Measurements from ENCODE around the gene CES5A.
"Not testable (repeated sequence)": the region's sequence is repeated elsewhere in the genome, so short reads cannot be mapped to it uniquely, and the experiment has no call there.

Gene CES5A

GRCh38 chr16:55825115-55825728 is 50.0 kb downstream of the CES5A start:
- DNase-seq: no peak

- no peak for DNase-seq
Measured at GRCh38 chr16:55824473-55825000, 50.6 kb downstream of the CES5A start.

GRCh38 chr16:55822280-55822810 is 52.8 kb downstream of the CES5A start:
- no peak for DNase-seq

- no peak for DNase-seq
Measured at GRCh38 chr16:55821210-55821609, 54.0 kb downstream of the CES5A start.

GRCh38 chr16:55820615-55821014 is 54.6 kb downstream of the CES5A start:
- no peak for DNase-seq

- DNase-seq: no peak
Measured at GRCh38 chr16:55817236-55817912, 57.8 kb downstream of the CES5A start.

GRCh38 chr16:55816222-55816621 is 59.0 kb downstream of the CES5A start:
- not testable (repeated sequence) for DNase-seq

GRCh38 chr16:55815320-55815719 is 59.9 kb downstream of the CES5A start:
- DNase-seq: no peak

- DNase-seq: not testable (repeated sequence)
Measured at GRCh38 chr16:55814174-55814573, 61.0 kb downstream of the CES5A start.

GRCh38 chr16:55813730-55814129 is 61.4 kb downstream of the CES5A start:
- not testable (repeated sequence) for DNase-seq

GRCh38 chr16:55812951-55813350 is 62.2 kb downstream of the CES5A start:
- no peak for DNase-seq

- DNase-seq: no peak
Measured at GRCh38 chr16:55811811-55812210, 63.4 kb downstream of the CES5A start.

GRCh38 chr16:55810451-55810961 is 64.7 kb downstream of the CES5A start:
- no peak for DNase-seq

- DNase-seq: no peak
Measured at GRCh38 chr16:55809851-55810250, 65.3 kb downstream of the CES5A start.

GRCh38 chr16:55809386-55809785 is 65.8 kb downstream of the CES5A start:
- no peak for DNase-seq

GRCh38 chr16:55808286-55808685 is 66.9 kb downstream of the CES5A start:
- not testable (repeated sequence) for DNase-seq

- not testable (repeated sequence) for DNase-seq
Measured at GRCh38 chr16:55805104-55805503, 70.1 kb downstream of the CES5A start.

GRCh38 chr16:55803681-55804080 is 71.5 kb downstream of the CES5A start:
- not testable (repeated sequence) for DNase-seq
